Erythroblast (primary cell): ENCODE results near the gene EIF4B.

Source experiments
- GATA1 ChIP-seq: IDR thresholded peaks from 2 replicates; pipeline ENCODE4 v1.6.1; 2011; ENCODE audit warnings: low read depth, mild to moderate bottlenecking, control low read depth, low read length, moderate library complexity
- POLR2A ChIP-seq: IDR thresholded peaks from 2 replicates; pipeline ENCODE4 v1.6.1; 2011; ENCODE audit warnings: mild to moderate bottlenecking, low read length

- no peak for TF ChIP-seq POLR2A
- no peak for TF ChIP-seq GATA1
Measured at GRCh38 chr12:52976574-52977071, 29.6 kb upstream of the EIF4B start.
